Esophagus squamous epithelium (tissue), 5 donors: ENCODE results near the gene PRKCQ. TPM values are rescaled to one million over a fixed set of nuclear protein-coding genes. Genes with fewer than 3 reads are reported as not detected.

Experiments
- DNase-seq: peaks from one replicate; lab custom pipeline; 2025; lab: John Stamatoyannopoulos, UW
- H3K27ac ChIP-seq, 4 donors: fragments of 200-600 bp; sonication (generic); one replicate each; pipeline ENCODE4 v1.5.1; 2016 to 2019; ENCODE audit warnings: mild to moderate bottlenecking in 1 of 4
- H3K27me3 ChIP-seq, 4 donors: fragments of 200-600 bp; sonication (generic); 1 replicate in 3 of 4; 2 replicates in 1 of 4; pipeline versions ENCODE4 v1.5.1 to v1.6.0; 2017 to 2021; ENCODE audit warnings: antibody characterized with exemption in 1 of 4
- H3K36me3 ChIP-seq, 3 donors: fragments of 200-600 bp; sonication (generic); one replicate each; pipeline ENCODE4 v1.5.1; 2016 to 2019
- H3K4me1 ChIP-seq, 3 donors: fragments of 200-600 bp; sonication (generic); one replicate each; pipeline ENCODE4 v1.5.1; 2017 to 2019
- H3K4me3 ChIP-seq, 4 donors: fragments of 200-600 bp; sonication (generic); 1 replicate in 3 of 4; 2 replicates in 1 of 4; pipeline ENCODE4 v1.5.1; 2016 to 2019; ENCODE audit warnings: mild to moderate bottlenecking in 2 of 4, moderate library complexity in 1 of 4
- H3K9me3 ChIP-seq, 3 donors: fragments of 200-600 bp; sonication (generic); one replicate each; pipeline ENCODE4 v1.5.1; 2016 to 2019
- CTCF ChIP-seq, 6 experiments: fragments of 450-650 bp in 4 of 6; fragments of 200-600 bp in 2 of 6; sonication (generic) in 2 of 6; IDR thresholded peaks; one replicate each; pipeline ENCODE4 v1.5.1; 2016 to 2019; ENCODE audit warnings: antibody characterized with exemption in 6 of 6, mild to moderate bottlenecking in 4 of 6, moderate library complexity in 4 of 6
- POLR2A ChIP-seq, 4 donors: fragments of 450-650 bp; IDR thresholded peaks; one replicate each; pipeline ENCODE4 v1.6.1; 2017; ENCODE audit warnings: antibody characterized with exemption in 4 of 4, mild to moderate bottlenecking in 4 of 4, moderate library complexity in 3 of 4
- WGBS, 2 donors: methylation state at CpG; one replicate each; pipeline ENCODE4 v1.1.5; 2018; 5-methylcytosine and 5-hydroxymethylcytosine counted together
- intact Hi-C: fragments of 100-400 bp; cut with DNase I; formaldehyde crosslinking; loops from one replicate; pipeline ENCODE4 v1.15.0; 2022
- total RNA-seq, 4 donors: library from RNA; depleted of rRNA; stranded (reverse); fragments of >200 nt; gene quantifications; one replicate each; pipeline ENCODE4 v1.1.0, GENCODE V29; 2016
- donor health status: DM: yes; HTN: yes; CAD: no.

Gene PRKCQ
- total RNA-seq, 4 donors from 2014 or later = 0.76 to 2.7 (median 1.4) TPM

GRCh38 chr10:6597478-6597877 lies 17.4 kb upstream of the PRKCQ start:
- H3K27me3 ChIP-seq = no peaks in the 10 kb centered on the region
- no peaks in the 10 kb centered on the region for H3K4me1 ChIP-seq
- TF ChIP-seq POLR2A (IDR thresholded peaks at IDR 0.05) (no peak), CTCF (IDR thresholded peaks at IDR 0.05) (no peak)
- intact Hi-C loops = no loop called here
- H3K4me3 ChIP-seq = no peak overlapping the region
- H3K9me3 ChIP-seq = no peaks in the 10 kb centered on the region
- WGBS, 2 donors = 70 to 75% methylated on average over 5 of the region's 5 CpGs
- H3K36me3 ChIP-seq = no peaks in the 10 kb centered on the region
- H3K27ac ChIP-seq = no peak overlapping the region
- no peak for DNase-seq

DNA sequence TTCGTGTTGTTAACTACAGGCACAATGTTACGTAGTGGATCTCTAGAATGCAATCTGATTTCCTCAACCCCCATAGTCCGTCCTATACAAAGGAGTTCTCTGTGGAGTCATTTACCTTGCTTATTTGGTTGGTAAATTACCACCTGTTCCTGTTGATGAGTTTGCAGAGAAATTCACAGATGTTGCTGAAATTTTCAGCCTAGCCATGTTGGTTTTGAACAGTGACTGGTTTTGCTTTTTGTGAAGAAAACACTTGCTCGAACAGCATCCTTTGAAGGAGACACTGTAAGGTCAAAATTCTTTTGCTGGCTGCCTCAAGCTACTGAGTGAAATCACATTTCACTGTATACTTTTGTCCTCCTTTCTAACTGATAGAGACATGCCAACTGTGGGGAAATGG lies 15.4 kb upstream of the PRKCQ start:
- intact Hi-C loops = no loop called here
- no peaks in the 10 kb centered on the region for H3K27me3 ChIP-seq
- no peak overlapping the region for H3K27ac ChIP-seq
- no peaks in the 10 kb centered on the region for H3K36me3 ChIP-seq
- 82 to 93% methylated on average over 4 of the region's 4 CpGs for WGBS, 2 donors
- H3K4me3 ChIP-seq = no peak overlapping the region
- TF ChIP-seq POLR2A (IDR thresholded peaks at IDR 0.05) (no peak), CTCF (IDR thresholded peaks at IDR 0.05) (no peak)
- no peaks in the 10 kb centered on the region for H3K4me1 ChIP-seq
- no peaks in the 10 kb centered on the region for H3K9me3 ChIP-seq
- no peak for DNase-seq

DNA sequence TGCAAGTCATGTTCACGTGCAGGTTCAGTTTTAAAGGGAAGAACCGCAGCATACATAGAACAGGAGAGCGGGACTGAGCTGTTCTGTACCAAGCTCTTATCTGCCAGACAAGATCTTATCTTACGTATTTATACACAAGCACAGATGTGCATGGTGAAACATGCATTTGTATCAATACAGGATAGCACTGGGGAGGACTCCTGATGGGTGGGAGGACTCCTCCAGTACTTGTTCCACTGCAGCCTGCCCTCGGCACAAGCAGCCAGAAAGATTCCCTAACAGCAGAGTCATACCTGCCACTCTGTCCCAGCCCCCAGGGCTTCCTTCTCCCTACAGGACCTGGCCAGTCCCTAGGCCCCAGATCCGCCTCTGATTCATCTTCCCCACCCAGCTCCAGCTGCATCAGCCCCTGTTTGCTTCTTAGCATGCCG lies 13.2 kb upstream of the PRKCQ start:
- Histone ChIP-seq H3K27ac (no peak overlapping the region), H3K4me1 (no peaks in the 10 kb centered on the region), H3K9me3 (no peaks in the 10 kb centered on the region), H3K27me3 (no peaks in the 10 kb centered on the region), H3K36me3 (no peaks in the 10 kb centered on the region), H3K4me3 (no peak overlapping the region)
- no peak for DNase-seq
- no peak for TF ChIP-seq CTCF (IDR thresholded peaks at IDR 0.05)
- no peak for TF ChIP-seq POLR2A (IDR thresholded peaks at IDR 0.05)
- intact Hi-C loops = no loop called here
- WGBS, 2 donors = 59 to 72% methylated on average over 7 of the region's 7 CpGs

GRCh38 chr10:6592080-6592479 lies 12.0 kb upstream of the PRKCQ start:
- no peaks in the 10 kb centered on the region for H3K4me1 ChIP-seq
- H3K9me3 ChIP-seq = no peaks in the 10 kb centered on the region
- intact Hi-C loops = no loop called here
- H3K36me3 ChIP-seq = no peaks in the 10 kb centered on the region
- no peak for TF ChIP-seq CTCF (IDR thresholded peaks at IDR 0.05)
- no peak for TF ChIP-seq POLR2A (IDR thresholded peaks at IDR 0.05)
- H3K27ac ChIP-seq = no peak overlapping the region
- DNase-seq = no peak
- no peak overlapping the region for H3K4me3 ChIP-seq
- H3K27me3 ChIP-seq = no peaks in the 10 kb centered on the region

DNA sequence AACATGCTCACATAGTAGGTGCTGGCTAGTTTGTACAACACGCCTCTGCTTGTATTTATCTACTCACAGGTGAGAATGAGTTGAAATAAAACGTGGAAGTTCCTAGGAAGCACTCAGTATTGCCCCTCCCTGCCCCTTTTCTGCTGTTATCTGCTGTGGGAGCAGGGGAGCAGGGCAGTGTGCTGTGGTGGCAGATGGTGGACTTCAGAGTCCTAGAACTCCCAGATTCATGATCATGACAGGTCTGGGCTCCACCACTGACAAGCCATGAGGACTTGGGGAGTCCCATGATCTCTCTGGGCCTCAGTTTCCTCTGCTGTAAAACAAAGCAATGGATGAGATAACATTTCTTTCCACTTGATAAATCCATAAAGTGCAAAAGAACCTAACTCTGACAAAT lies 11.6 kb upstream of the PRKCQ start:
- DNase-seq = no peak
- intact Hi-C loops = no loop called here

More for the DNA sequence above, 11.6 kb upstream of the PRKCQ start:
- H3K9me3 ChIP-seq = no peaks in the 10 kb centered on the region
- no peaks in the 10 kb centered on the region for H3K4me1 ChIP-seq
- no peak overlapping the region for H3K4me3 ChIP-seq
- no peaks in the 10 kb centered on the region for H3K27me3 ChIP-seq
- WGBS, 2 donors = 60 to 64% methylated on average over 2 of the region's 2 CpGs
- no peak overlapping the region for H3K27ac ChIP-seq
- TF ChIP-seq POLR2A (IDR thresholded peaks at IDR 0.05) = no peak
- no peak for TF ChIP-seq CTCF (IDR thresholded peaks at IDR 0.05)
- H3K36me3 ChIP-seq = no peaks in the 10 kb centered on the region
